CD4-positive, alpha-beta T cell treated with Interleukin-12 subunit alpha and Interleukin-12 subunit beta, for 1 hour (primary cell): ENCODE data around the gene CT55.
"Not testable (repeated sequence)": the region's sequence is repeated elsewhere in the genome, so short reads cannot be mapped to it uniquely, and the experiment has no call there.

ENCODE experiments used
- DNase-seq: peaks from one replicate; pipeline ENCODE4 v3.0.0-alpha.2; 2020

Gene CT55, protein sequence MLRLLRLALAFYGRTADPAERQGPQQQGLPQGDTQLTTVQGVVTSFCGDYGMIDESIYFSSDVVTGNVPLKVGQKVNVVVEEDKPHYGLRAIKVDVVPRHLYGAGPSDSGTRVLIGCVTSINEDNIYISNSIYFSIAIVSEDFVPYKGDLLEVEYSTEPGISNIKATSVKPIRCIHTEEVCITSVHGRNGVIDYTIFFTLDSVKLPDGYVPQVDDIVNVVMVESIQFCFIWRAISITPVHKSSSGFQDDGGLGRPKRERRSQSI

GRCh38 chrX:135170877-135171519, at the start of gene CT55:
Gene CT55, minus strand, starts transcription at chrX:135171398. Its CDS starts 227 bp downstream, at chrX:135171171.
- DNase-seq = no peak

- peak; percentile 6 for DNase-seq
Measured at GRCh38 chrX:135213200-135213844, 42.1 kb upstream of the CT55 start.

DNA sequence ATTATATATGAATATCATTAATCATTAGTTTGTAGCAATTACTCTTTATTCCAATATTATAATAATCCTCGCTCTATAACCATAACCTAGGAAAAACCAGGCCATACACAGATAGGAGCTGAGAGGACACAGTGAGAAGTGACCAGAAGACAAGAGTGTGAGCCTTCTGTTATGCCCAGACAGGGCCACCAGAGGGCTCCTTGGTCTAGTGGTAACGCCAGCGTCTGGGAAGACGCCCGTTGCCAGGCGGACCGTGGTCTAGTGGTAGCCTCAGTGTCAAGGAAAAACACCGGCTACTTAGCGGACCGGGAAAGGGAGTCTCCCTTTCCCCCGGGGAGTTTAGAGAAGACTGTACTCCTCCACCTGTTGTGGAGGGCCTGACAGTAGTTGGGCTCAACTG, 35.2 kb upstream of the CT55 start:
- DNase-seq = peak; percentile 35

DNA sequence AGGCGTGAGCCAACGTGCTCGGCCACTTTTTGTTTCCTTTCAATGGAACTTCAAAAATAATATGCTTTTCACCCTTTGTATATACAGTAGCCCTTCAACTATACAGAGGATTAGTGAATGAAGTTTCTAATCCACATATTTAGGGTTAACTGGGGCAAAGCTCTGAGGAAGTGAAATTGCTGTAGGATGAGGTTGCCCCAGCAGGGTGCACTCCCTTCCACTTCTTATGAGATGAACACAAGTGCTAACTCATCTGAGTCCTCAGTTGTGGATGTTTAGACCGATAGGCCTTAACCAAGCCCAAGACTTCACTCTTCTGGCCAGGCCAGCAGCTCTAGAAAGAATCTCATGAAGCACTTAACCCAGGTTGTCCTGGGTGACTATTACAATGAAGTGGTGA, 29.1 kb upstream of the CT55 start:
- no peak for DNase-seq

- DNase-seq = no peak
Measured at GRCh38 chrX:135194684-135195083, 23.5 kb upstream of the CT55 start.

- DNase-seq = no peak
Measured at GRCh38 chrX:135193740-135194139, 22.5 kb upstream of the CT55 start.

- no peak for DNase-seq
Measured at GRCh38 chrX:135191838-135192237, 20.6 kb upstream of the CT55 start.

DNA sequence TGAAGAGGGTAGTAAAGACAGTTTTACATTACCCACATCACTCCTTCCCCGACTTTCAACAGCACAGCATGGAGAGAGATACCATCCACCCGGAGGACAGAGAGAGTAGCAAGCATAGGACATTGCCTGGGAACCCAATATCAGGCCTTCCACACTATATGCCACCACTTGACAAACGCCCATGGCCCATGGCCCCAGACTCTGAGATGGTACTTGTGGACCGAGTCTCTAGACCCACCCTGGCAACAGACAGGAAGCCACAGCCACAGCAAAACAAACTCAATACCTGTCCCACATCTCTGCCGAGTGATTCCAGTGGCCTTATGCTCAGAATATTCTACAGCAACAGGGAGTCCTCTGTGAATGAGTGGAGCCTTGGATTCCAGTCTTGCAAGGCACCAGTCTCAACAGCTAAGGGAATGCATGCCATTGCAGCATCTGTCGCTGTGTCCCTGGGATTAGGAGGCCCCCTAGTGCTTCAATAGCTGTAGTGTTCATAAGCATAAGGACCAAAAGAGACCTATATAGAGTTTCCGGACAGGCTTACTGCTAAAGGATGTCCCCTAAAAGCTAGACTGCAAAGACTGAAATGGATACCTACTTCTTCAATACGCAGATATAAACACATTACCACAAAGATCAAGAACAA, 14.7 kb upstream of the CT55 start:
- peak; percentile 28 for DNase-seq

GRCh38 chrX:135178636-135179035, 7.4 kb upstream of the CT55 start:
- no peak for DNase-seq

GRCh38 chrX:135170468-135170867, 730 bp downstream of the CT55 start:
- DNase-seq = no peak

DNA sequence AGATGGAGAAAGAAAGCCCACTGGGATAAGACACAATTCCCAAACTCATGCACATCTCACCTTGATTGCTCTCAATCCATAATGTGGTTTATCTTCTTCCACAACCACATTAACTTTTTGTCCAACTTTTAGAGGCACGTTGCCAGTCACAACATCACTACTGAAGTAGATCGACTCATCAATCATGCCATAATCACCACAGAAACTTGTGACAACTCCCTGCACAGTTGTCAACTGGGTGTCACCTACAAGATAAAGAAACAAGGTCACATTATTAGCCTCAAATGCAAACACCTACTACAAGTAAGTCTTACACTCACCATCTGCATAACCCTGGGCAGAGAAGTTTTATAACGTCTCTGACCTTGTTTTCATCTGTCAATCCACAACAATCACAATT, 1.7 kb downstream of the CT55 start:
- DNase-seq = not testable (repeated sequence)

GRCh38 chrX:135168486-135168885, 2.7 kb downstream of the CT55 start:
- no peak for DNase-seq

DNA sequence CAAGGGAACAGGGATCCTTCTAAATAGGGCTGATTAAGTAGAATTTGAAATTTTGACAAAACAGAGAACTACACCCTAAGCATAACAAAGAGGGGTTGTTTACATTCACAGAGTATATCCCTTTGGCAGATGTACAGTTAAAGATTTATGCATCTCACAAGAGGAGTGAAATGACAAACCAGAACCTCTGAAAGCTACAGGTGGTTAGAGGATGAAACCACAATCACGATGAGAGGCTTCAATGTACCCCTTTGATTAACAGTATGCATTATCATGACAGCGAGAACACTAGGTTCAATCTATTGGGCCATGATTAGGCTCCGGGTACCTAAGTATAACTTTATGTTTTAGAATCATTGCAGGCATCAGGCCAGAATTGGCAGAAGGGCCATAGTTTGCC, 16.5 kb downstream of the CT55 start:
- not testable (repeated sequence) for DNase-seq

GRCh38 chrX:135126145-135126544, 45.1 kb downstream of the CT55 start:
- not testable (repeated sequence) for DNase-seq

- DNase-seq = not testable (repeated sequence)
Measured at GRCh38 chrX:135120056-135120576, 51.1 kb downstream of the CT55 start, which contains the start of gene ETDB. Gene ETDB, minus strand, starts transcription at chrX:135120526. Its CDS starts 1,265 bp downstream, at chrX:135119261.

- DNase-seq = not testable (repeated sequence)
Measured at GRCh38 chrX:135116064-135116463, 55.1 kb downstream of the CT55 start.

GRCh38 chrX:135114392-135114791, 56.8 kb downstream of the CT55 start:
- no peak for DNase-seq

GRCh38 chrX:135112743-135113142, 58.5 kb downstream of the CT55 start:
- DNase-seq = no peak

GRCh38 chrX:135112096-135112729, 59.0 kb downstream of the CT55 start:
- peak; percentile 39 for DNase-seq

- no peak for DNase-seq
Measured at GRCh38 chrX:135109554-135109953, 61.6 kb downstream of the CT55 start.
